ENCODE data around the gene RCOR2. TPM values are rescaled to one million over a fixed set of nuclear protein-coding genes. Genes with fewer than 3 reads are reported as not detected.
A peak's percentile ranks its signal among the peaks of the same experiment; 100 is the strongest.

Gene RCOR2
- total RNA-seq, 2 donors from 2014 or later, result 0.39 to 0.96 TPM

GRCh38 chr11:63890368-63890767 lies 26.6 kb downstream of the RCOR2 start:
- Mint-ChIP-seq H3K36me3 (ENCODE audit: insufficient read depth in 2 of 2) (peaks cover 4 to 7% of the 10 kb centered on the region in 2 donors), H3K4me1 (ENCODE audit: low read depth) (peaks cover 64% of the 10 kb centered on the region), H3K4me3 (peak overlapping the region in 1 of 2 donors; percentile 33), H3K27ac (peak overlapping the region; percentile 27), H3K9me3 (no peaks in the 10 kb centered on the region), H3K27me3 (ENCODE audit: low read depth) (no peaks in the 10 kb centered on the region)
- DNase-seq (no peak), ATAC-seq (replicated peaks in 1 of 2) (no peak)

- peak overlapping the region; percentile 85 for H3K27ac Mint-ChIP-seq
- DNase-seq (no peak), ATAC-seq (replicated peaks in 1 of 2) (no peak)
- peaks cover 4 to 5% of the 10 kb centered on the region in 2 donors for H3K36me3 Mint-ChIP-seq (ENCODE audit: insufficient read depth in 2 of 2)
- H3K4me3 Mint-ChIP-seq, result peak overlapping the region; percentile 93
- peaks cover 71% of the 10 kb centered on the region for H3K4me1 Mint-ChIP-seq (ENCODE audit: low read depth)
- no peaks in the 10 kb centered on the region for H3K27me3 Mint-ChIP-seq (ENCODE audit: low read depth)
- H3K9me3 Mint-ChIP-seq, result no peaks in the 10 kb centered on the region
These were observed 27.6 kb downstream of the RCOR2 start for GRCh38 chr11:63889344-63889743.

GRCh38 chr11:63888170-63889086 lies 28.5 kb downstream of the RCOR2 start:
- DNase-seq (peak; percentile 61 to 63), ATAC-seq (replicated peaks in 1 of 2) (peak; percentile 82)
- Mint-ChIP-seq H3K9me3 (no peaks in the 10 kb centered on the region), H3K36me3 (ENCODE audit: insufficient read depth in 2 of 2) (peaks cover 2% of the 10 kb centered on the region in 2 donors), H3K4me3 (peak overlapping the region; percentile 93), H3K27me3 (ENCODE audit: low read depth) (no peaks in the 10 kb centered on the region), H3K4me1 (ENCODE audit: low read depth) (peaks cover 80% of the 10 kb centered on the region), H3K27ac (peak overlapping the region; percentile 83)

- DNase-seq (no peak), ATAC-seq (replicated peaks in 1 of 2) (no peak)
- Mint-ChIP-seq H3K4me1 (ENCODE audit: low read depth) (peaks cover 88% of the 10 kb centered on the region), H3K27ac (peak overlapping the region; percentile 0), H3K9me3 (no peaks in the 10 kb centered on the region), H3K4me3 (peak overlapping the region; percentile 93), H3K36me3 (ENCODE audit: insufficient read depth in 2 of 2) (no peaks in the 10 kb centered on the region), H3K27me3 (ENCODE audit: low read depth) (no peaks in the 10 kb centered on the region)
These were observed 29.5 kb downstream of the RCOR2 start for GRCh38 chr11:63887386-63887999.

- no peak for ATAC-seq (replicated peaks in 1 of 2)
These were observed 32.6 kb downstream of the RCOR2 start for GRCh38 chr11:63884196-63884932.

GRCh38 chr11:63883791-63884190 lies 33.2 kb downstream of the RCOR2 start:
- Mint-ChIP-seq H3K4me1 (ENCODE audit: low read depth) (peaks cover 82% of the 10 kb centered on the region), H3K27me3 (ENCODE audit: low read depth) (no peaks in the 10 kb centered on the region), H3K9me3 (no peaks in the 10 kb centered on the region), H3K36me3 (ENCODE audit: insufficient read depth in 2 of 2) (peaks cover 0 to 2% of the 10 kb centered on the region in 2 donors), H3K27ac (no peak overlapping the region), H3K4me3 (no peak overlapping the region)
- DNase-seq (no peak), ATAC-seq (replicated peaks in 1 of 2) (no peak)

More at GRCh38 chr11:63884196-63884932, 32.6 kb downstream of the RCOR2 start:
- H3K27me3 Mint-ChIP-seq (ENCODE audit: low read depth), result no peaks in the 10 kb centered on the region
- H3K9me3 Mint-ChIP-seq, result no peaks in the 10 kb centered on the region
- H3K27ac Mint-ChIP-seq, result no peak overlapping the region
- peaks cover 0 to 2% of the 10 kb centered on the region in 2 donors for H3K36me3 Mint-ChIP-seq (ENCODE audit: insufficient read depth in 2 of 2)
- no peak for DNase-seq
- H3K4me1 Mint-ChIP-seq (ENCODE audit: low read depth), result peaks cover 82% of the 10 kb centered on the region
- no peak overlapping the region for H3K4me3 Mint-ChIP-seq

- no peak overlapping the region for H3K27ac Mint-ChIP-seq
- ATAC-seq (replicated peaks in 1 of 2), result peak in 1 of 2 donors; percentile 26
- DNase-seq, result no peak
- no peak overlapping the region for H3K4me3 Mint-ChIP-seq
- H3K27me3 Mint-ChIP-seq (ENCODE audit: low read depth), result no peaks in the 10 kb centered on the region
- no peaks in the 10 kb centered on the region for H3K9me3 Mint-ChIP-seq
- H3K36me3 Mint-ChIP-seq (ENCODE audit: insufficient read depth in 2 of 2), result peaks cover 0 to 2% of the 10 kb centered on the region in 2 donors
- peaks cover 82% of the 10 kb centered on the region for H3K4me1 Mint-ChIP-seq (ENCODE audit: low read depth)
These were observed 34.3 kb downstream of the RCOR2 start for GRCh38 chr11:63882555-63883242.

GRCh38 chr11:63880403-63880790 lies 36.6 kb downstream of the RCOR2 start:
- Mint-ChIP-seq H3K36me3 (ENCODE audit: insufficient read depth in 2 of 2) (peaks cover 0 to 2% of the 10 kb centered on the region in 2 donors), H3K4me1 (ENCODE audit: low read depth) (peaks cover 71% of the 10 kb centered on the region), H3K27me3 (ENCODE audit: low read depth) (no peaks in the 10 kb centered on the region), H3K27ac (peak overlapping the region; percentile 14), H3K9me3 (no peaks in the 10 kb centered on the region), H3K4me3 (no peak overlapping the region)
- ATAC-seq (replicated peaks in 1 of 2) (no peak), DNase-seq (no peak)

GRCh38 chr11:63879598-63880402 lies 37.2 kb downstream of the RCOR2 start:
- Mint-ChIP-seq H3K27me3 (ENCODE audit: low read depth) (no peaks in the 10 kb centered on the region), H3K36me3 (ENCODE audit: insufficient read depth in 2 of 2) (peaks cover 0 to 2% of the 10 kb centered on the region in 2 donors), H3K27ac (peak overlapping the region; percentile 60), H3K4me1 (ENCODE audit: low read depth) (peaks cover 71% of the 10 kb centered on the region), H3K9me3 (no peaks in the 10 kb centered on the region), H3K4me3 (no peak overlapping the region)
- DNase-seq, result no peak
- no peak for ATAC-seq (replicated peaks in 1 of 2)

GRCh38 chr11:63877658-63878241 lies 39.2 kb downstream of the RCOR2 start:
- H3K9me3 Mint-ChIP-seq, result no peaks in the 10 kb centered on the region
- no peak for DNase-seq
- peaks cover 0 to 2% of the 10 kb centered on the region in 2 donors for H3K36me3 Mint-ChIP-seq (ENCODE audit: insufficient read depth in 2 of 2)
- peaks cover 67% of the 10 kb centered on the region for H3K4me1 Mint-ChIP-seq (ENCODE audit: low read depth)
- H3K27me3 Mint-ChIP-seq (ENCODE audit: low read depth), result no peaks in the 10 kb centered on the region
- peak overlapping the region; percentile 3 for H3K27ac Mint-ChIP-seq
- no peak for ATAC-seq (replicated peaks in 1 of 2)
- no peak overlapping the region for H3K4me3 Mint-ChIP-seq

GRCh38 chr11:63876616-63877015 lies 40.3 kb downstream of the RCOR2 start:
- Mint-ChIP-seq H3K27ac (no peak overlapping the region), H3K27me3 (ENCODE audit: low read depth) (no peaks in the 10 kb centered on the region), H3K4me1 (ENCODE audit: low read depth) (peaks cover 72% of the 10 kb centered on the region), H3K4me3 (no peak overlapping the region), H3K9me3 (no peaks in the 10 kb centered on the region), H3K36me3 (ENCODE audit: insufficient read depth in 2 of 2) (no peaks in the 10 kb centered on the region)
- no peak for ATAC-seq (replicated peaks in 1 of 2)
- no peak for DNase-seq

Data from activated T-cell treated with anti-CD3 and anti-CD28 coated beads, Interleukin-2, amount 50 U/mL, for 72 hours (primary cell).